MM.1S (cell line): Measurements from ENCODE around the gene MRPL54.

Experiments used
- EZH2 ChIP-seq: fragments of 300-600 bp; sonication (generic); optimal IDR thresholded peaks from 2 replicates; pipeline ENCODE3; 2017; ENCODE audit warnings: low read depth, mild to moderate bottlenecking, antibody characterized with exemption, low read length, mixed read lengths
- EZH2phosphoT487 ChIP-seq: fragments of 300-600 bp; sonication (generic); IDR thresholded peaks from 2 replicates; pipeline ENCODE4 v1.6.1; 2018; ENCODE audit warnings: antibody characterized with exemption, low read length

DNA sequence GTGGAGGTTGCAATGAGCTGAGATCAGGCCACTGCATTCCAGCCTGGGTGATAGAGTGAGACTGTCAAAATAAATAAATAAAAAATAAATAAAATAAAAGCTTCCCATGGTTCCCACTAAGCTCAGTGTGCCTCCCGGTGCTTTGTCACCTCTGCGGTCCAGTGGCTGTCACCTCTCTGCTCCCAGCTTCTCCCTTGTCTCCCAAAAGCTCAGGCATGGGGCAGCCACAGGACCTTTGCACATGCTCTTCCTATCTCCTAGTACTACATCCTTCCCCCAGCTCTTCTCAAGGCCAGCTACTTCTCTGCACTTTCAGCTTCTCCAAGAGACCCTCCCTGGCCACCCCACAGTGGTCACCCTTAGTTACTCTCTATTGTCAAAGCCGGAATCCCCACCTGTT, 31.3 kb downstream of the MRPL54 start:
- TF ChIP-seq EZH2 (no peak), EZH2phosphoT487 (no peak)
